HCT116 (cell line): ENCODE data around the gene THRA. TPM values are rescaled to one million over a fixed set of nuclear protein-coding genes. Genes with fewer than 3 reads are reported as not detected.

ENCODE experiments used
- ATAC-seq: fragments of 200-7000 bp; cut with Tn5 transposase; 2 replicates; pipeline ENCODE4 v1.9.1; 2020; ENCODE audit warnings: mild to moderate bottlenecking, moderate library complexity
- BruUV-seq: library from RNA; stranded (reverse); fragments of 400-500 nt; replicated peaks from 2 replicates; lab custom pipeline; 2021; lab: Mats Ljungman, UMichigan
- CTCF ChIA-PET: fragments of 300-600 bp; sonication (Branson Sonifier 250); formaldehyde crosslinking; loops from one replicate; lab custom pipeline; 2021; ENCODE audit warnings: antibody characterized with exemption; lab: Charles Lee
- POLR2A ChIA-PET: fragments of 300-600, 350-600 bp; sonication (Branson Sonifier 250); formaldehyde crosslinking; loops from one replicate; lab custom pipeline; 2021; ENCODE audit warnings: antibody characterized with exemption; lab: Charles Lee
- RAD21 ChIA-PET, 2 experiments: fragments of 300-600 bp; sonication (Branson Sonifier 250); formaldehyde crosslinking; loops; one replicate each; lab custom pipeline; 2023; ENCODE audit warnings: low total read pairs in 2 of 2; ENCODE audit not compliant: uncharacterized antibody in 2 of 2, unreplicated experiment in 2 of 2, low non-redundant PET in 1 of 2; lab: Charles Lee
- DNase-seq: peaks from one replicate; pipeline ENCODE4 v3.0.0-alpha.2; 2010; ENCODE audit warnings: low read depth, low spot score
- H2AFZ ChIP-seq: fragments of 200-600 bp; shearing (Covaris generic), sonication (generic); 2 replicates; pipeline ENCODE4 v1.6.1; 2017; ENCODE audit warnings: low read depth, mixed run types, mixed read lengths, antibody characterized with exemption, low read length; ENCODE audit not compliant: poor library complexity, severe bottlenecking
- H3K27ac ChIP-seq: 2 replicates; pipeline ENCODE4 v1.5.1; 2012; ENCODE audit warnings: low read depth, low read length
- H3K27me3 ChIP-seq: fragments of 200-600 bp; sonication (generic); 2 replicates; pipeline ENCODE4 v1.6.1; 2016; ENCODE audit warnings: mixed run types, low read length, mixed read lengths; ENCODE audit not compliant: insufficient read depth
- H3K36me3 ChIP-seq, 2 experiments: fragments of 200-500 bp in 1 of 2; fragments of 200-600 bp in 1 of 2; sonication (Bioruptor generic) in 1 of 2; sonication (generic) in 1 of 2; 2 replicates each; pipeline versions ENCODE4 v1.5.1 to v1.6.1; 2014 to 2016; ENCODE audit warnings: low read length in 2 of 2, inconsistent platforms in 1 of 2, mixed read lengths in 1 of 2, mixed run types in 1 of 2; ENCODE audit not compliant: insufficient read depth in 2 of 2, control insufficient read depth in 1 of 2
- H3K4me1 ChIP-seq, 2 experiments: fragments of 200-600 bp in 1 of 2; sonication (generic) in 1 of 2; 2 replicates each; pipeline versions ENCODE4 v1.5.1 to v1.6.1; 2012 to 2017; ENCODE audit warnings: low read length in 2 of 2, inconsistent platforms in 1 of 2, mild to moderate bottlenecking in 1 of 2, mixed read lengths in 1 of 2, mixed run types in 1 of 2, moderate library complexity in 1 of 2; ENCODE audit not compliant: insufficient read depth in 2 of 2, control insufficient read depth in 1 of 2
- H3K4me2 ChIP-seq: fragments of 200-600 bp; sonication (generic); 2 replicates; pipeline ENCODE4 v1.6.1; 2017; ENCODE audit warnings: mixed run types, low read length, mixed read lengths
- H3K4me3 ChIP-seq, 2 experiments: fragments of 200-600 bp in 1 of 2; sonication (generic) in 1 of 2; replicated peaks in 1 of 2; 2 replicates each; pipeline ENCODE4 v1.5.1; 2011 to 2016; ENCODE audit warnings: low read length in 2 of 2, control low read depth in 1 of 2, low read depth in 1 of 2, mild to moderate bottlenecking in 1 of 2, mixed read lengths in 1 of 2, mixed run types in 1 of 2
- H3K79me2 ChIP-seq: fragments of 200-600 bp; sonication (generic); 2 replicates; pipeline ENCODE4 v1.6.1; 2017; ENCODE audit warnings: mild to moderate bottlenecking, mixed run types, low read length, moderate library complexity, mixed read lengths; ENCODE audit not compliant: insufficient read depth
- H3K9ac ChIP-seq: fragments of 200-600 bp; sonication (generic); 2 replicates; pipeline ENCODE4 v1.6.1; 2016; ENCODE audit warnings: low read length, mixed read lengths
- H3K9me2 ChIP-seq: fragments of 200-600 bp; sonication (generic), shearing (Covaris generic); 2 replicates; pipeline ENCODE4 v1.6.1; 2017; ENCODE audit warnings: mixed run types, mild to moderate bottlenecking, moderate library complexity; ENCODE audit not compliant: insufficient read depth
- H3K9me3 ChIP-seq, 2 experiments: fragments of 200-500 bp in 1 of 2; fragments of 200-600 bp in 1 of 2; sonication (Bioruptor generic) in 1 of 2; sonication (generic) in 1 of 2; 2 replicates each; pipeline ENCODE4 v1.6.1; 2014 to 2017; ENCODE audit warnings: low read length in 2 of 2, mixed read lengths in 2 of 2, inconsistent platforms in 1 of 2, low read depth in 1 of 2, mild to moderate bottlenecking in 1 of 2, mixed run types in 1 of 2, moderate library complexity in 1 of 2; ENCODE audit not compliant: control insufficient read depth in 1 of 2, insufficient read depth in 1 of 2
- H4K20me1 ChIP-seq: fragments of 200-600 bp; sonication (generic), shearing (Covaris generic); 2 replicates; pipeline ENCODE4 v1.6.1; 2017; ENCODE audit warnings: mixed run types, mild to moderate bottlenecking, moderate library complexity; ENCODE audit not compliant: insufficient read depth
- CBX3 ChIP-seq: IDR thresholded peaks from 2 replicates; pipeline ENCODE4 v1.6.1; 2012; ENCODE audit warnings: low read depth
- CEBPB ChIP-seq: IDR thresholded peaks from 2 replicates; pipeline ENCODE4 v1.6.1; 2012; ENCODE audit warnings: low read depth
- FOSL1 ChIP-seq: IDR thresholded peaks from 2 replicates; pipeline ENCODE4 v1.6.1; 2012; ENCODE audit warnings: low read depth
- POLR2A ChIP-seq: IDR thresholded peaks from 2 replicates; pipeline ENCODE4 v1.7.0; 2011; ENCODE audit warnings: borderline replicate concordance; ENCODE audit not compliant: insufficient read depth, insufficient read length; ENCODE audit errors: extremely low read depth
- RAD21 ChIP-seq: IDR thresholded peaks from 2 replicates; pipeline ENCODE4 v1.6.1; 2012; ENCODE audit warnings: low read depth, mild to moderate bottlenecking
- SP1 ChIP-seq: IDR thresholded peaks from 2 replicates; pipeline ENCODE4 v1.6.1; 2012; ENCODE audit warnings: low read depth
- intact Hi-C: fragments of 100-400 bp; cut with micrococcal nuclease; formaldehyde crosslinking; loops from 2 replicates; pipeline ENCODE4 v1.10.0; 2022
- total RNA-seq: library from RNA; stranded (reverse); gene quantifications from one replicate; pipeline ENCODE4 v1.2.1, GENCODE V29; 2021; ENCODE audit not compliant: unreplicated experiment
- TF ChIP-seq, protein P1 (sequence below): IDR thresholded peaks from 2 replicates; pipeline ENCODE4 v1.6.1; 2012
- TF ChIP-seq, protein P2 (sequence below): IDR thresholded peaks from 2 replicates; pipeline ENCODE4 v1.6.1; 2011; ENCODE audit warnings: mild to moderate bottlenecking, low read length, moderate library complexity; ENCODE audit not compliant: insufficient replicate concordance; ENCODE audit errors: extremely low read depth

THRA gene
- total RNA-seq, 1 experiment from 2014 or later, result 23.3 TPM

DNA sequence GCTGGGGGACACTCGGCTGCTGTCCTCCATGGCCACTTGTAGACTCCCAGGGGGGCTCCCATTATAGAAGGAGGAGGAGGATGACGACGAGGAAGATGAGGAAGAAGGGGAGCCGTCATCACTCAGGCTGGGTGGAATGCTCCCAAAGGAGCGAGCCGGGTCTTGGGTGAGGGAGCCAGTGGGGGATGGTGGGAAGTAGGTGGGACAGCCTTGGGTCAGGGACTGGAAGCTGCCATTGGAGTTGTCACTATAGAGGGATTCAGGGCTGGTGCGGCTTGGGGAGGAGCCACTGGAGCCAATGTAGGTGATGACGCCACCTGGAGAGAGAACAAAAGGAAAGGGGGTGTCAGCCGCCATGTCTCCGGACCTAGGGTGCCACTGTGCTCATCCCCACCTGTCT is 34.3 kb downstream of the THRA start:
- intact Hi-C loops, result no loop called here
- Histone ChIP-seq H3K27ac (peak overlapping the region; percentile 18; the same call in 1 of the 2 replicates), H3K79me2 (peaks cover 42% of the 10 kb centered on the region), H3K4me2 (no peak overlapping the region), H3K36me3 (peaks cover 47 to 55% of the 10 kb centered on the region in 2 experiments), H3K9me3 (no peaks in the 10 kb centered on the region), H3K4me3 (no peak overlapping the region), H3K9ac (no peak overlapping the region), H3K4me1 (peaks cover 20 to 47% of the 10 kb centered on the region in 2 experiments), H3K9me2 (no peaks in the 10 kb centered on the region), H3K27me3 (no peaks in the 10 kb centered on the region), H2AFZ (no peak overlapping the region), H4K20me1 (no peaks in the 10 kb centered on the region)
- POLR2A ChIA-PET, result interaction anchor here (7.6 kb wide), 1 partner anchor 13 kb away, joined by 160 read pairs; no protein-coding TSS in a partner anchor
- no TSS peak for BruUV-seq
- RAD21 ChIA-PET, result no interaction called here
- ATAC-seq (no peak), DNase-seq (no peak)
- CTCF ChIA-PET, result no interaction called here
- TF ChIP-seq CEBPB (no peak), FOSL1 (no peak), CBX3 (no peak), POLR2A (no peak)

DNA sequence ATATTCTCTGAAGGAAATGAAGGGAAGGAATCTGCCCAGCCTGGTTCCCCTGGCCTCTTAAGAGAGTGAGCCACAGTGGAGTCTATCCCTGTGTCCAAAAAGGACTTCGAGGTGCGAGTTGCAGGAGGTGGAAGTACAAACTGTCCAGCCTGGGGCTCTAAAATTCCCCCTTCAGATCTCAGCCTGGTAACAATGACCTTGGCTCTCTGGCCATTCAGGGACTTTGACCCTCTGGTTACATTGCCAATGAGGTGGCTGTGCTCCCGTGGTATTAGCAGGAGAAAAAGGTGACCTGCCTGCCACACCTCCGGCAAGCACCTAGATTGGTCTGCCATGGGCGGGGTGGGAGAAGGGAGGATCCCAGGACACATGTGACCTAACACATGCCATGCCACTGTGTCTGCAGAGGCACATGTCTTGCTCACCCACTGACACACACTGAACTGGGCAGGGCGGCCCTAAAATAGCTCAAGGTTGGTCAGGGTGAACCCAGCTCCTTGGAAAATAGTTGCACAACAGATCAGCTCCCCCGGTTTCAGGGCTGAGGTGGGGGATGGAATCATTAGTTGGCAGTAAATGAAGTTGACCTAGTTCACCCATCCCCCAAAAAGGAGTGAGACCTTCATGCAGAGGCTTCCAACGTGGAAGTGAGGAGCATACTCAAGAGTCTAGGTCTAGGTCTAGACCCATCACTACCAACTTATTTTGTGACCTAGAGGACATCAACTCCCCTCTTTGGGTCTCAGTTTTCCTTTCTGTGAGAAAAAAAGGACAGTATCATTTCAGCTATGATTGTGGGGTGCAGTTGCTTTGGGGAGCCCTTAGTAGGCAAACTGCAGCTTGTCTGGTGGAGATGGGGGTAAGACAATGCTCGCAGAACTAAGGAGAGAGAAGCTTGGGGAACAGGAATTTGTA is 35.4 kb downstream of the THRA start:
- ATAC-seq (no peak), DNase-seq (no peak)
- Histone ChIP-seq H3K27me3 (no peaks in the 10 kb centered on the region), H3K9ac (peak overlapping the region; percentile 65), H3K27ac (peak overlapping the region; percentile 86), H3K79me2 (peaks cover 42% of the 10 kb centered on the region), H3K4me3 (peak overlapping the region; percentile 50 to 53), H4K20me1 (no peaks in the 10 kb centered on the region), H3K36me3 (peaks cover 37 to 49% of the 10 kb centered on the region in 2 experiments), H3K9me2 (no peaks in the 10 kb centered on the region), H2AFZ (no peak overlapping the region), H3K9me3 (no peaks in the 10 kb centered on the region), H3K4me1 (peaks cover 28 to 55% of the 10 kb centered on the region in 2 experiments), H3K4me2 (peak overlapping the region; percentile 94)
- ChIA-PET CTCF (interaction anchor here (1.5 to 4.5 kb wide), 3 partner anchors 12 to 23 kb away, joined by 5 to 69 read pairs (median 9); no protein-coding TSS in a partner anchor), POLR2A (interaction anchor here (0.7 to 7.6 kb wide), 7 partner anchors 12 to 82 kb away, joined by 3 to 160 read pairs (median 4); partner anchors contain the start of gene MED24), RAD21 (interaction anchor here (0.8 to 1.2 kb wide), 2 partner anchors 15 to 23 kb away, joined by 3 read pairs; no protein-coding TSS in a partner anchor)
- TF ChIP-seq, protein P1, sequence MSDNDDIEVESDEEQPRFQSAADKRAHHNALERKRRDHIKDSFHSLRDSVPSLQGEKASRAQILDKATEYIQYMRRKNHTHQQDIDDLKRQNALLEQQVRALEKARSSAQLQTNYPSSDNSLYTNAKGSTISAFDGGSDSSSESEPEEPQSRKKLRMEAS, result peak; percentile 82
- TF ChIP-seq, protein P2, sequence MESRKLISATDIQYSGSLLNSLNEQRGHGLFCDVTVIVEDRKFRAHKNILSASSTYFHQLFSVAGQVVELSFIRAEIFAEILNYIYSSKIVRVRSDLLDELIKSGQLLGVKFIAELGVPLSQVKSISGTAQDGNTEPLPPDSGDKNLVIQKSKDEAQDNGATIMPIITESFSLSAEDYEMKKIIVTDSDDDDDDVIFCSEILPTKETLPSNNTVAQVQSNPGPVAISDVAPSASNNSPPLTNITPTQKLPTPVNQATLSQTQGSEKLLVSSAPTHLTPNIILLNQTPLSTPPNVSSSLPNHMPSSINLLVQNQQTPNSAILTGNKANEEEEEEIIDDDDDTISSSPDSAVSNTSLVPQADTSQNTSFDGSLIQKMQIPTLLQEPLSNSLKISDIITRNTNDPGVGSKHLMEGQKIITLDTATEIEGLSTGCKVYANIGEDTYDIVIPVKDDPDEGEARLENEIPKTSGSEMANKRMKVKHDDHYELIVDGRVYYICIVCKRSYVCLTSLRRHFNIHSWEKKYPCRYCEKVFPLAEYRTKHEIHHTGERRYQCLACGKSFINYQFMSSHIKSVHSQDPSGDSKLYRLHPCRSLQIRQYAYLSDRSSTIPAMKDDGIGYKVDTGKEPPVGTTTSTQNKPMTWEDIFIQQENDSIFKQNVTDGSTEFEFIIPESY, result no peak
- no peak for TF ChIP-seq RAD21
- TF ChIP-seq SP1, result 0 out of 2 replicates have a peak, but pooled peaks have one; percentile 19
- BruUV-seq, result no TSS peak
- intact Hi-C loops, result no loop called here
